Esophagus muscularis mucosa (tissue), 4 donors: ENCODE data around the gene NCOA4. TPM values are rescaled to one million over a fixed set of nuclear protein-coding genes. Genes with fewer than 3 reads are reported as not detected.

Experiments used
- DNase-seq: peaks from one replicate; pipeline ENCODE4 v3.0.0-alpha.2; 2017; ENCODE audit errors: extremely low spot score
- H3K27ac ChIP-seq, 4 donors: fragments of 200-600 bp; sonication (generic); replicated peaks in 1 of 4; 1 replicate in 3 of 4; 2 replicates in 1 of 4; pipeline ENCODE4 v1.5.1; 2016 to 2019; ENCODE audit warnings: mild to moderate bottlenecking in 1 of 4
- H3K27me3 ChIP-seq, 4 donors: fragments of 200-600 bp; sonication (generic); one replicate each; pipeline versions ENCODE4 v1.5.1 to v1.6.0; 2016 to 2019
- H3K36me3 ChIP-seq, 4 donors: fragments of 200-600 bp; sonication (generic); one replicate each; pipeline ENCODE4 v1.5.1; 2016 to 2019
- H3K4me1 ChIP-seq, 4 donors: fragments of 200-600 bp; sonication (generic); one replicate each; pipeline ENCODE4 v1.5.1; 2016 to 2019
- H3K4me3 ChIP-seq, 4 donors: fragments of 200-600 bp; sonication (generic); 1 replicate in 2 of 4; 2 replicates in 2 of 4; pipeline ENCODE4 v1.5.1; 2016 to 2019; ENCODE audit warnings: mild to moderate bottlenecking in 4 of 4, moderate library complexity in 1 of 4
- H3K9me3 ChIP-seq, 4 donors: fragments of 200-600 bp; sonication (generic); 1 replicate in 3 of 4; 2 replicates in 1 of 4; pipeline ENCODE4 v1.5.1; 2016 to 2019
- CTCF ChIP-seq, 3 experiments: fragments of 200-600 bp in 2 of 3; fragments of 450-650 bp in 1 of 3; sonication (generic) in 2 of 3; IDR thresholded peaks; one replicate each; pipeline ENCODE4 v1.5.1; 2017 to 2019; ENCODE audit warnings: antibody characterized with exemption in 3 of 3, mild to moderate bottlenecking in 2 of 3, moderate library complexity in 1 of 3
- EP300 ChIP-seq: sonication (generic); formaldehyde crosslinking; IDR thresholded peaks from one replicate; pipeline ENCODE4 v1.6.1; 2017; ENCODE audit warnings: antibody characterized with exemption
- POLR2A ChIP-seq: fragments of 450-650 bp; IDR thresholded peaks from one replicate; pipeline ENCODE4 v1.6.1; 2017; ENCODE audit warnings: antibody characterized with exemption, moderate library complexity, mild to moderate bottlenecking, low read depth
- POLR2AphosphoS5 ChIP-seq, 2 donors: sonication (generic); formaldehyde crosslinking; IDR thresholded peaks; one replicate each; pipeline ENCODE4 v1.6.1; 2017; ENCODE audit warnings: antibody characterized with exemption in 2 of 2
- WGBS: methylation state at CpG from one replicate; pipeline ENCODE4 v1.1.5; 2018; 5-methylcytosine and 5-hydroxymethylcytosine counted together
- intact Hi-C: fragments of 100-400 bp; cut with DNase I; formaldehyde crosslinking; loops from one replicate; pipeline ENCODE4 v1.15.1; 2023
- total RNA-seq, 4 donors: library from RNA; depleted of rRNA; stranded (reverse); fragments of >200 nt; gene quantifications; one replicate each; pipeline versions ENCODE4 v1.1.0 to v1.2.1, GENCODE V29; 2016

The NCOA4 gene
- total RNA-seq, 4 donors from 2014 or later: 147 to 170 (median 157) TPM

GRCh38 chr10:46075869-46076268, 45.4 kb upstream of the NCOA4 start:
- no peaks in the 10 kb centered on the region for H3K36me3 ChIP-seq
- H3K4me3 ChIP-seq: no peak overlapping the region
- intact Hi-C loops: no loop called here
- no peaks in the 10 kb centered on the region for H3K9me3 ChIP-seq
- H3K27me3 ChIP-seq: no peaks in the 10 kb centered on the region
- DNase-seq: no peak
- TF ChIP-seq POLR2A: no peak
- no peak for TF ChIP-seq POLR2AphosphoS5 (IDR thresholded peaks at IDR 0.05)
- TF ChIP-seq EP300: no peak
- no peak for TF ChIP-seq CTCF (IDR thresholded peaks at IDR 0.05)
- H3K4me1 ChIP-seq: no peaks in the 10 kb centered on the region
- WGBS: 93% methylated on average over 3 of the region's 3 CpGs
- no peak overlapping the region for H3K27ac ChIP-seq

GRCh38 chr10:46074196-46074946, 43.9 kb upstream of the NCOA4 start:
- Histone ChIP-seq H3K4me1 (no peaks in the 10 kb centered on the region), H3K4me3 (no peak overlapping the region), H3K27ac (no peak overlapping the region), H3K27me3 (no peaks in the 10 kb centered on the region), H3K9me3 (no peaks in the 10 kb centered on the region), H3K36me3 (no peaks in the 10 kb centered on the region)
- DNase-seq: peak; percentile 83
- no peak for TF ChIP-seq CTCF (IDR thresholded peaks at IDR 0.05)
- no peak for TF ChIP-seq POLR2AphosphoS5 (IDR thresholded peaks at IDR 0.05)
- no peak for TF ChIP-seq EP300
- no peak for TF ChIP-seq POLR2A
- intact Hi-C loops: no loop called here
- 53% methylated on average over 4 of the region's 4 CpGs for WGBS

- Histone ChIP-seq H3K4me1 (no peaks in the 10 kb centered on the region), H3K27ac (no peak overlapping the region), H3K27me3 (no peaks in the 10 kb centered on the region), H3K4me3 (no peak overlapping the region), H3K9me3 (no peaks in the 10 kb centered on the region), H3K36me3 (no peaks in the 10 kb centered on the region)
- DNase-seq: peak; percentile 17
- WGBS: 100% methylated on average over 1 of the region's 1 CpG
- intact Hi-C loops: no loop called here
- TF ChIP-seq EP300 (no peak), POLR2AphosphoS5 (IDR thresholded peaks at IDR 0.05) (no peak), CTCF (IDR thresholded peaks at IDR 0.05) (no peak), POLR2A (no peak)
Observed at GRCh38 chr10:46073564-46073963, 43.1 kb upstream of the NCOA4 start.

- no peaks in the 10 kb centered on the region for H3K27me3 ChIP-seq
- no peak for TF ChIP-seq CTCF (IDR thresholded peaks at IDR 0.05)
- TF ChIP-seq POLR2AphosphoS5 (IDR thresholded peaks at IDR 0.05): no peak
- no peak for TF ChIP-seq EP300
- no peak for TF ChIP-seq POLR2A
- peak; percentile 68 for DNase-seq
- 44% methylated on average over 6 of the region's 6 CpGs for WGBS
- H3K36me3 ChIP-seq: no peaks in the 10 kb centered on the region
- H3K9me3 ChIP-seq: no peaks in the 10 kb centered on the region
- intact Hi-C loops: no loop called here
- H3K27ac ChIP-seq: no peak overlapping the region
- no peak overlapping the region for H3K4me3 ChIP-seq
- H3K4me1 ChIP-seq: no peaks in the 10 kb centered on the region
Observed at GRCh38 chr10:46070749-46071148, 40.3 kb upstream of the NCOA4 start.
